ENCODE data around the gene LYSMD4.

Gene LYSMD4

GRCh38 chr15:99703603-99704443, 29.4 kb downstream of the LYSMD4 start:
- peak; percentile 90 for DNase-seq

- no peak for DNase-seq
These were observed 30.2 kb downstream of the LYSMD4 start for GRCh38 chr15:99702895-99703602.

- DNase-seq = no peak
These were observed 37.1 kb downstream of the LYSMD4 start for GRCh38 chr15:99696096-99696495.

GRCh38 chr15:99692825-99693224, 40.4 kb downstream of the LYSMD4 start:
- DNase-seq = no peak

GRCh38 chr15:99686290-99686689, 46.9 kb downstream of the LYSMD4 start:
- DNase-seq = no peak

- peak; percentile 67 for DNase-seq
These were observed 50.1 kb downstream of the LYSMD4 start for GRCh38 chr15:99683000-99683670.

- DNase-seq = peak; percentile 89
These were observed 50.8 kb downstream of the LYSMD4 start for GRCh38 chr15:99682455-99682854.

GRCh38 chr15:99681990-99682389, 51.2 kb downstream of the LYSMD4 start:
- peak; percentile 30 for DNase-seq

GRCh38 chr15:99680276-99680675, 53.0 kb downstream of the LYSMD4 start:
- DNase-seq = no peak

GRCh38 chr15:99677540-99678134, 55.6 kb downstream of the LYSMD4 start:
- no peak for DNase-seq
